ENCODE measurements around the gene LONRF2.

GRCh38 chr2:100334929-100335328, 12.6 kb upstream of the LONRF2 start:
- TF ChIP-seq POLR2A (IDR thresholded peaks at IDR 0.05): no peak
- no peak for TF ChIP-seq CTCF (IDR thresholded peaks at IDR 0.05)

Measured in tibial nerve (tissue), 3 donors.